HepG2 (cell line): Measurements from ENCODE around the gene TFB1M. TPM values are rescaled to one million over a fixed set of nuclear protein-coding genes. Genes with fewer than 3 reads are reported as not detected.
A peak's percentile ranks its signal among the peaks of the same experiment; 100 is the strongest.

Experiments
- ATAD3A ChIP-seq: sonication (generic); formaldehyde crosslinking; IDR thresholded peaks from 2 replicates; pipeline ENCODE4 v1.4.0; 2020; ENCODE audit warnings: missing genetic modification reagents
- LCORL ChIP-seq, 2 experiments: fragments of 450-650 bp in 1 of 2; sonication (generic) in 1 of 2; formaldehyde crosslinking in 1 of 2; IDR thresholded peaks; 2 replicates each; pipeline versions ENCODE4 v1.5.0 to v1.6.1; 2017 to 2020; ENCODE audit warnings: antibody characterized with exemption in 1 of 2, missing genetic modification reagents in 1 of 2
- MYC ChIP-seq: sonication (generic); formaldehyde crosslinking; IDR thresholded peaks from 2 replicates; pipeline ENCODE4 v1.9.0; 2021; ENCODE audit warnings: missing genetic modification reagents, borderline replicate concordance
- PAX8 ChIP-seq: sonication (generic); formaldehyde crosslinking; IDR thresholded peaks from 2 replicates; pipeline ENCODE4 v1.8.0; 2022; ENCODE audit warnings: mild to moderate bottlenecking, missing genetic modification reagents, borderline replicate concordance
- RAD21 ChIP-seq: fragments of 450-650 bp; formaldehyde crosslinking; IDR thresholded peaks from 2 replicates; pipeline ENCODE4 v1.5.0; 2020; ENCODE audit warnings: mild to moderate bottlenecking
- REL ChIP-seq: sonication (generic); formaldehyde crosslinking; conservative IDR thresholded peaks from 2 replicates; pipeline ENCODE4 v1.8.0; 2022; ENCODE audit warnings: mild to moderate bottlenecking, missing genetic modification reagents, moderate library complexity
- RFXAP ChIP-seq: sonication (generic); formaldehyde crosslinking; IDR thresholded peaks from 2 replicates; pipeline ENCODE4 v1.4.0; 2020; ENCODE audit warnings: missing genetic modification reagents, borderline replicate concordance
- SOX6 ChIP-seq, 2 experiments: fragments of 450-650 bp in 1 of 2; sonication (generic) in 1 of 2; formaldehyde crosslinking in 1 of 2; IDR thresholded peaks; 2 replicates each; pipeline versions ENCODE4 v1.4.0 to v1.6.1; 2017 to 2020; ENCODE audit warnings: antibody characterized with exemption in 1 of 2, mild to moderate bottlenecking in 1 of 2, missing genetic modification reagents in 1 of 2
- WIZ ChIP-seq: sonication (generic); formaldehyde crosslinking; IDR thresholded peaks from 2 replicates; pipeline ENCODE4 v1.5.1; 2020; ENCODE audit warnings: mild to moderate bottlenecking, missing genetic modification reagents
- XBP1 ChIP-seq: sonication (generic); formaldehyde crosslinking; IDR thresholded peaks from 2 replicates; pipeline ENCODE4 v1.5.0; 2020; ENCODE audit warnings: missing genetic modification reagents
- ZBTB8A ChIP-seq: sonication (generic); formaldehyde crosslinking; IDR thresholded peaks from 2 replicates; pipeline ENCODE4 v1.4.0; 2020; ENCODE audit warnings: mild to moderate bottlenecking, low read depth, missing genetic modification reagents, borderline replicate concordance
- ZFYVE20 ChIP-seq: sonication (generic); formaldehyde crosslinking; IDR thresholded peaks from 2 replicates; pipeline ENCODE4 v1.8.0; 2023; ENCODE audit warnings: low read depth, mild to moderate bottlenecking, moderate library complexity, missing genetic modification reagents, borderline replicate concordance
- ZNF121 ChIP-seq: sonication (generic); formaldehyde crosslinking; IDR thresholded peaks from 2 replicates; pipeline ENCODE4 v1.5.0; 2020; ENCODE audit warnings: mild to moderate bottlenecking, missing genetic modification reagents
- ZNF20 ChIP-seq: sonication (generic); formaldehyde crosslinking; IDR thresholded peaks from 2 replicates; pipeline ENCODE4 v1.4.0; 2020; ENCODE audit warnings: mild to moderate bottlenecking, moderate library complexity, missing genetic modification reagents
- ZNF547 ChIP-seq: sonication (generic); formaldehyde crosslinking; IDR thresholded peaks from 2 replicates; pipeline ENCODE4 v1.5.1; 2020; ENCODE audit warnings: mild to moderate bottlenecking, missing genetic modification reagents
- ZNF557 ChIP-seq: sonication (generic); formaldehyde crosslinking; IDR thresholded peaks from 2 replicates; pipeline ENCODE4 v1.4.0; 2020; ENCODE audit warnings: missing genetic modification reagents
- ZNF564 ChIP-seq: sonication (generic); formaldehyde crosslinking; IDR thresholded peaks from 2 replicates; pipeline ENCODE4 v1.8.1; 2023; ENCODE audit warnings: mild to moderate bottlenecking, missing genetic modification reagents
- ZNF782 ChIP-seq: sonication (generic); formaldehyde crosslinking; IDR thresholded peaks from 2 replicates; pipeline ENCODE4 v1.4.0; 2020; ENCODE audit warnings: missing genetic modification reagents, mild to moderate bottlenecking, borderline replicate concordance
- polyA plus RNA-seq, 8 experiments: library from polyadenylated mRNA; depleted of rRNA in 3 of 8; stranded (reverse) in 7 of 8; unstranded in 1 of 8; fragments of >200 nt; fragmentation: Illumina TruSeq in 4 of 8; extraction: Trizol in 4 of 8; gene quantifications; 2 replicates each; pipeline versions ENCODE4 v1.2.1 to v1.2.3, GENCODE V29; 2011 to 2016; ENCODE audit warnings: low read depth in 4 of 8, missing spikeins in 1 of 8, mixed read lengths in 1 of 8; ENCODE audit not compliant: insufficient read depth in 1 of 8
- total RNA-seq, 5 experiments: library from RNA; depleted of rRNA; stranded (reverse); fragments of >200 nt; fragmentation: Illumina TruSeq; extraction: Trizol; gene quantifications; 2 replicates each; pipeline ENCODE4 v1.2.3, GENCODE V29; 2016; ENCODE audit warnings: low read depth in 1 of 5
- TF ChIP-seq, protein P1 (sequence below): fragments of 450-650 bp; IDR thresholded peaks from 2 replicates; pipeline ENCODE4 v1.6.1; 2016
- TF ChIP-seq, protein P2 (sequence below): IDR thresholded peaks from 2 replicates; pipeline ENCODE4 v1.6.1; 2016; ENCODE audit warnings: missing genetic modification reagents, missing compliant biosample characterization
- TF ChIP-seq, protein P3 (sequence below): sonication (generic); formaldehyde crosslinking; IDR thresholded peaks from 2 replicates; pipeline ENCODE4 v1.5.0; 2020; ENCODE audit warnings: mild to moderate bottlenecking, missing genetic modification reagents

The TFB1M gene
- total and polyA plus RNA-seq, 2 of the 13 experiments (the other 11 are each of a cell fraction or from before 2014, with no cell fraction given): 91.4 to 122 TPM

- no peak for TF ChIP-seq LCORL (IDR thresholded peaks at IDR 0.05)
- TF ChIP-seq LCORL (CRISPR knock-in tag; IDR thresholded peaks at IDR 0.05): no peak; the same call in 1 of the 2 replicates
- TF ChIP-seq RAD21: peak; percentile 56
- TF ChIP-seq, protein P1, sequence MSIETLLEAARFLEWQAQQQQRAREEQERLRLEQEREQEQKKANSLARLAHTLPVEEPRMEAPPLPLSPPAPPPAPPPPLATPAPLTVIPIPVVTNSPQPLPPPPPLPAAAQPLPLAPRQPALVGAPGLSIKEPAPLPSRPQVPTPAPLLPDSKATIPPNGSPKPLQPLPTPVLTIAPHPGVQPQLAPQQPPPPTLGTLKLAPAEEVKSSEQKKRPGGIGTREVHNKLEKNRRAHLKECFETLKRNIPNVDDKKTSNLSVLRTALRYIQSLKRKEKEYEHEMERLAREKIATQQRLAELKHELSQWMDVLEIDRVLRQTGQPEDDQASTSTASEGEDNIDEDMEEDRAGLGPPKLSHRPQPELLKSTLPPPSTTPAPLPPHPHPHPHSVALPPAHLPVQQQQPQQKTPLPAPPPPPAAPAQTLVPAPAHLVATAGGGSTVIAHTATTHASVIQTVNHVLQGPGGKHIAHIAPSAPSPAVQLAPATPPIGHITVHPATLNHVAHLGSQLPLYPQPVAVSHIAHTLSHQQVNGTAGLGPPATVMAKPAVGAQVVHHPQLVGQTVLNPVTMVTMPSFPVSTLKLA: no peak
- TF ChIP-seq, protein P2, sequence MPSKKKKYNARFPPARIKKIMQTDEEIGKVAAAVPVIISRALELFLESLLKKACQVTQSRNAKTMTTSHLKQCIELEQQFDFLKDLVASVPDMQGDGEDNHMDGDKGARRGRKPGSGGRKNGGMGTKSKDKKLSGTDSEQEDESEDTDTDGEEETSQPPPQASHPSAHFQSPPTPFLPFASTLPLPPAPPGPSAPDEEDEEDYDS (CRISPR knock-in tag): peak; percentile 92
- TF ChIP-seq, protein P3, sequence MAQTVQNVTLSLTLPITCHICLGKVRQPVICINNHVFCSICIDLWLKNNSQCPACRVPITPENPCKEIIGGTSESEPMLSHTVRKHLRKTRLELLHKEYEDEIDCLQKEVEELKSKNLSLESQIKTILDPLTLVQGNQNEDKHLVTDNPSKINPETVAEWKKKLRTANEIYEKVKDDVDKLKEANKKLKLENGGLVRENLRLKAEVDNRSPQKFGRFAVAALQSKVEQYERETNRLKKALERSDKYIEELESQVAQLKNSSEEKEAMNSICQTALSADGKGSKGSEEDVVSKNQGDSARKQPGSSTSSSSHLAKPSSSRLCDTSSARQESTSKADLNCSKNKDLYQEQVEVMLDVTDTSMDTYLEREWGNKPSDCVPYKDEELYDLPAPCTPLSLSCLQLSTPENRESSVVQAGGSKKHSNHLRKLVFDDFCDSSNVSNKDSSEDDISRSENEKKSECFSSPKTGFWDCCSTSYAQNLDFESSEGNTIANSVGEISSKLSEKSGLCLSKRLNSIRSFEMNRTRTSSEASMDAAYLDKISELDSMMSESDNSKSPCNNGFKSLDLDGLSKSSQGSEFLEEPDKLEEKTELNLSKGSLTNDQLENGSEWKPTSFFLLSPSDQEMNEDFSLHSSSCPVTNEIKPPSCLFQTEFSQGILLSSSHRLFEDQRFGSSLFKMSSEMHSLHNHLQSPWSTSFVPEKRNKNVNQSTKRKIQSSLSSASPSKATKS (CRISPR knock-in tag): no peak
- TF ChIP-seq ZNF782: peak; percentile 90
- peak; percentile 89; the same call in 1 of the 2 replicates for TF ChIP-seq ZBTB8A (CRISPR knock-in tag)
- no peak for TF ChIP-seq ATAD3A
- 0 out of 2 replicates have a peak, but pooled peaks have one; percentile 63 for TF ChIP-seq ZFYVE20 (CRISPR knock-in tag)
- TF ChIP-seq WIZ (CRISPR knock-in tag): no peak
- peak; percentile 57; the same call in 1 of the 2 replicates for TF ChIP-seq XBP1 (CRISPR knock-in tag)
- TF ChIP-seq PAX8: peak; percentile 88; the same call in 1 of the 2 replicates
- peak; percentile 33; the same call in 1 of the 2 replicates for TF ChIP-seq RFXAP (CRISPR knock-in tag)
- no peak; the same call in 1 of the 2 replicates for TF ChIP-seq ZNF20
- no peak; the same call in 1 of the 2 replicates for TF ChIP-seq ZNF547 (CRISPR knock-in tag)
- TF ChIP-seq SOX6 (IDR thresholded peaks at IDR 0.05): no peak
- TF ChIP-seq SOX6 (CRISPR knock-in tag; IDR thresholded peaks at IDR 0.05): no peak; the same call in 1 of the 2 replicates
- no peak for TF ChIP-seq ZNF564 (CRISPR knock-in tag)
- TF ChIP-seq REL (CRISPR knock-in tag): no peak; the same call in 1 of the 2 replicates
- TF ChIP-seq ZNF557 (CRISPR knock-in tag): 0 out of 2 replicates have a peak, but pooled peaks have one; percentile 19
- no peak for TF ChIP-seq ZNF121
- TF ChIP-seq MYC (CRISPR knock-in tag): peak; percentile 76; the same call in 1 of the 2 replicates
Observed at GRCh38 chr6:155314092-155314772, at the start of gene TFB1M (continued).
